Measurements from ENCODE around the gene SMIM15. TPM values are rescaled to one million over a fixed set of nuclear protein-coding genes. Genes with fewer than 3 reads are reported as not detected.

SMIM15 gene
- total RNA-seq, 1 donor: 31.8 TPM

- no peaks in the 10 kb centered on the region for H4K20me1 ChIP-seq (ENCODE audit: insufficient read depth, low read length)
- no peaks in the 10 kb centered on the region for H3K4me1 ChIP-seq (ENCODE audit: insufficient read depth, low read length)
- no peaks in the 10 kb centered on the region for H3K79me2 ChIP-seq (ENCODE audit: insufficient read depth, low read length)
- TF ChIP-seq, protein P1, sequence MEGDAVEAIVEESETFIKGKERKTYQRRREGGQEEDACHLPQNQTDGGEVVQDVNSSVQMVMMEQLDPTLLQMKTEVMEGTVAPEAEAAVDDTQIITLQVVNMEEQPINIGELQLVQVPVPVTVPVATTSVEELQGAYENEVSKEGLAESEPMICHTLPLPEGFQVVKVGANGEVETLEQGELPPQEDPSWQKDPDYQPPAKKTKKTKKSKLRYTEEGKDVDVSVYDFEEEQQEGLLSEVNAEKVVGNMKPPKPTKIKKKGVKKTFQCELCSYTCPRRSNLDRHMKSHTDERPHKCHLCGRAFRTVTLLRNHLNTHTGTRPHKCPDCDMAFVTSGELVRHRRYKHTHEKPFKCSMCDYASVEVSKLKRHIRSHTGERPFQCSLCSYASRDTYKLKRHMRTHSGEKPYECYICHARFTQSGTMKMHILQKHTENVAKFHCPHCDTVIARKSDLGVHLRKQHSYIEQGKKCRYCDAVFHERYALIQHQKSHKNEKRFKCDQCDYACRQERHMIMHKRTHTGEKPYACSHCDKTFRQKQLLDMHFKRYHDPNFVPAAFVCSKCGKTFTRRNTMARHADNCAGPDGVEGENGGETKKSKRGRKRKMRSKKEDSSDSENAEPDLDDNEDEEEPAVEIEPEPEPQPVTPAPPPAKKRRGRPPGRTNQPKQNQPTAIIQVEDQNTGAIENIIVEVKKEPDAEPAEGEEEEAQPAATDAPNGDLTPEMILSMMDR (IDR thresholded peaks at IDR 0.05; ENCODE audit: extremely low read depth, low read depth, low read length): no peak
- no peak overlapping the region for H3K27ac ChIP-seq (ENCODE audit: low read depth, low read length)
- H3K4me3 ChIP-seq (ENCODE audit: insufficient read depth, low read length): no peak overlapping the region
- H3K27me3 ChIP-seq (ENCODE audit: insufficient read depth, low read length): no peaks in the 10 kb centered on the region
- no peaks in the 10 kb centered on the region for H3K9me3 ChIP-seq (ENCODE audit: low read depth, low read length)
- H2AFZ ChIP-seq (ENCODE audit: low read length): no peak overlapping the region
- no peak overlapping the region for H3K4me2 ChIP-seq (ENCODE audit: insufficient read depth, low read length)
- no peaks in the 10 kb centered on the region for H3K36me3 ChIP-seq (ENCODE audit: insufficient read depth, low read length)
- no peak for DNase-seq (ENCODE audit: insufficient read length, low spot score, missing footprints)
Observed at GRCh38 chr5:61184708-61185107, 22.4 kb upstream of the SMIM15 start.

DNA sequence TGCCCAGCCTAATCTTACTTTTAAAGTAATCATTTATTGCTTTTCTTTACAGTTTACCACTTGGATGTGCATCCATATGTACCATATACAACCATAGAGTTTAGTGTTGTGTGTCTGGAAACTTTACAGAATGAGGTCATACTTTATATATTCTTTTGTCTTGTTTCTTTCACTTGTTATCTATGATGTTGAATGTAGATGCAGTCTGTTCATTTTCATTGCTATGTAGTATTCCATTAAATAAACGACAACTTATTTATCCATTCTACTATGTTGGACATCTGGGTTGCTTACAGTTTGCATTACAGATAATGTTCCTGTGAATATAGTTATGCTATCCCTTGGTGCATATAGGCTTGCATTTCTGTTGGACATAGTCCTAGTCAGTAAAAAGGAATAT, 21.3 kb upstream of the SMIM15 start:
- Histone ChIP-seq H3K79me2 (ENCODE audit: insufficient read depth, low read length) (no peaks in the 10 kb centered on the region), H4K20me1 (ENCODE audit: insufficient read depth, low read length) (no peaks in the 10 kb centered on the region), H3K36me3 (ENCODE audit: insufficient read depth, low read length) (no peaks in the 10 kb centered on the region), H3K4me1 (ENCODE audit: insufficient read depth, low read length) (no peaks in the 10 kb centered on the region), H3K4me2 (ENCODE audit: insufficient read depth, low read length) (no peak overlapping the region), H3K27ac (ENCODE audit: low read depth, low read length) (no peak overlapping the region), H3K4me3 (ENCODE audit: insufficient read depth, low read length) (no peak overlapping the region), H3K27me3 (ENCODE audit: insufficient read depth, low read length) (no peaks in the 10 kb centered on the region), H2AFZ (ENCODE audit: low read length) (no peak overlapping the region), H3K9me3 (ENCODE audit: low read depth, low read length) (no peaks in the 10 kb centered on the region)
- TF ChIP-seq, protein P1 (IDR thresholded peaks at IDR 0.05; ENCODE audit: extremely low read depth, low read depth, low read length): no peak
- DNase-seq (ENCODE audit: insufficient read length, low spot score, missing footprints): no peak

GRCh38 chr5:61182449-61182848, 20.2 kb upstream of the SMIM15 start:
- no peak overlapping the region for H2AFZ ChIP-seq (ENCODE audit: low read length)
- H3K27me3 ChIP-seq (ENCODE audit: insufficient read depth, low read length): no peaks in the 10 kb centered on the region
- H3K4me2 ChIP-seq (ENCODE audit: insufficient read depth, low read length): no peak overlapping the region
- no peaks in the 10 kb centered on the region for H3K79me2 ChIP-seq (ENCODE audit: insufficient read depth, low read length)
- no peak for DNase-seq (ENCODE audit: insufficient read length, low spot score, missing footprints)
- no peaks in the 10 kb centered on the region for H3K36me3 ChIP-seq (ENCODE audit: insufficient read depth, low read length)
- H3K4me3 ChIP-seq (ENCODE audit: insufficient read depth, low read length): no peak overlapping the region
- TF ChIP-seq, protein P1 (IDR thresholded peaks at IDR 0.05; ENCODE audit: extremely low read depth, low read depth, low read length): no peak
- no peaks in the 10 kb centered on the region for H3K4me1 ChIP-seq (ENCODE audit: insufficient read depth, low read length)
- no peak overlapping the region for H3K27ac ChIP-seq (ENCODE audit: low read depth, low read length)
- no peaks in the 10 kb centered on the region for H3K9me3 ChIP-seq (ENCODE audit: low read depth, low read length)
- H4K20me1 ChIP-seq (ENCODE audit: insufficient read depth, low read length): no peaks in the 10 kb centered on the region

DNA sequence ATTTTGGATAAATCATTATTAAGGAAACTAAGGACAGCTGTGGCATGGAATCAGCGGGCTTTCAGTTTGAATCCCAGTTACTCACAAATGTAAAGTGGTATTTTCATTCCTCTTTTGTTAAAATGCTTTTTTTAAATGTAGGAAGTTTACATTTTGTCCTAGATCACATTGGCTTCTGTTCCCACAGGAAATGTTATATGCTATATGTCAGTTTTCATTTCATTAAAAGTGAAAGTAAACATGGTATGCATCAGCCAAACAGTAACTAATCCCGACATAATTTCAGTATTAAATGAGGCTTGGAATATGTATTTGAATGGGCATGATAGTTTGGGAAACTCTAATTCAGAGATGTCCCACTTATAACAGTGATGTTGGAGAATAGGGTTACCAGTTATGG, 18.6 kb upstream of the SMIM15 start:
- Histone ChIP-seq H3K4me1 (ENCODE audit: insufficient read depth, low read length) (no peaks in the 10 kb centered on the region), H3K36me3 (ENCODE audit: insufficient read depth, low read length) (no peaks in the 10 kb centered on the region), H3K4me3 (ENCODE audit: insufficient read depth, low read length) (peak overlapping the region; percentile 52), H3K79me2 (ENCODE audit: insufficient read depth, low read length) (no peaks in the 10 kb centered on the region), H3K4me2 (ENCODE audit: insufficient read depth, low read length) (peak overlapping the region; percentile 67), H4K20me1 (ENCODE audit: insufficient read depth, low read length) (no peaks in the 10 kb centered on the region), H3K27ac (ENCODE audit: low read depth, low read length) (no peak overlapping the region), H3K27me3 (ENCODE audit: insufficient read depth, low read length) (no peaks in the 10 kb centered on the region), H3K9me3 (ENCODE audit: low read depth, low read length) (no peaks in the 10 kb centered on the region), H2AFZ (ENCODE audit: low read length) (peak overlapping the region; percentile 78)
- DNase-seq (ENCODE audit: insufficient read length, low spot score, missing footprints): no peak
- TF ChIP-seq, protein P1 (IDR thresholded peaks at IDR 0.05; ENCODE audit: extremely low read depth, low read depth, low read length): no peak

All from osteoblast (primary cell).